ENCODE data around the gene LINC01488. TPM values are rescaled to one million over a fixed set of nuclear protein-coding genes. Genes with fewer than 3 reads are reported as not detected.

LINC01488 gene
- total RNA-seq, 3 donors from 2014 or later = not detected

- intact Hi-C loops (cut with DNase I; ENCODE audit: low total_unique reads) = no loop called here
- H3K4me3 ChIP-seq = no peak overlapping the region
- H3K4me1 ChIP-seq = peaks cover 5 to 11% of the 10 kb centered on the region in 2 donors
- H3K27me3 ChIP-seq = no peaks in the 10 kb centered on the region
- no peaks in the 10 kb centered on the region for H3K9me3 ChIP-seq
- H3K36me3 ChIP-seq = no peaks in the 10 kb centered on the region
- DNase-seq (ENCODE audit: low spot score in 2 of 2) = no peak
- TF ChIP-seq CTCF (IDR thresholded peaks at IDR 0.05) (no peak), POLR2AphosphoS5 (IDR thresholded peaks at IDR 0.05) (no peak), POLR2A (IDR thresholded peaks at IDR 0.05) (no peak)
- H3K27ac ChIP-seq = peak overlapping the region; percentile 38 to 57
These were observed 5.9 kb downstream of the LINC01488 start for GRCh38 chr11:69487391-69487790.

- H3K9me3 ChIP-seq = no peaks in the 10 kb centered on the region
- H3K4me1 ChIP-seq = peaks cover 5 to 11% of the 10 kb centered on the region in 2 donors
- intact Hi-C loops (cut with DNase I; ENCODE audit: low total_unique reads) = no loop called here
- no peak overlapping the region for H3K4me3 ChIP-seq
- no peak overlapping the region for H3K27ac ChIP-seq
- TF ChIP-seq CTCF (IDR thresholded peaks at IDR 0.05) (no peak), POLR2AphosphoS5 (IDR thresholded peaks at IDR 0.05) (no peak), POLR2A (IDR thresholded peaks at IDR 0.05) (no peak)
- H3K36me3 ChIP-seq = no peaks in the 10 kb centered on the region
- H3K27me3 ChIP-seq = no peaks in the 10 kb centered on the region
- DNase-seq (ENCODE audit: low spot score in 2 of 2) = no peak
These were observed 6.5 kb downstream of the LINC01488 start for GRCh38 chr11:69487849-69488542.

- H3K27ac ChIP-seq = no peak overlapping the region
- H3K36me3 ChIP-seq = no peaks in the 10 kb centered on the region
- TF ChIP-seq POLR2AphosphoS5 (IDR thresholded peaks at IDR 0.05) = no peak
- TF ChIP-seq CTCF (IDR thresholded peaks at IDR 0.05) = no peak
- no peak for TF ChIP-seq POLR2A (IDR thresholded peaks at IDR 0.05)
- H3K27me3 ChIP-seq = no peaks in the 10 kb centered on the region
- H3K9me3 ChIP-seq = no peaks in the 10 kb centered on the region
- H3K4me3 ChIP-seq = no peak overlapping the region
- peaks cover 5 to 11% of the 10 kb centered on the region in 2 donors for H3K4me1 ChIP-seq
- no peak for DNase-seq (ENCODE audit: low spot score in 2 of 2)
- intact Hi-C loops (cut with DNase I; ENCODE audit: low total_unique reads) = no loop called here
These were observed 7.1 kb downstream of the LINC01488 start for GRCh38 chr11:69488543-69488940.

GRCh38 chr11:69489031-69489745, 7.7 kb downstream of the LINC01488 start:
- H3K27ac ChIP-seq = peak overlapping the region in 1 of 2 donors; percentile 0
- DNase-seq (ENCODE audit: low spot score in 2 of 2) = no peak
- H3K36me3 ChIP-seq = no peaks in the 10 kb centered on the region
- no peaks in the 10 kb centered on the region for H3K27me3 ChIP-seq
- TF ChIP-seq POLR2A (IDR thresholded peaks at IDR 0.05) = no peak
- TF ChIP-seq POLR2AphosphoS5 (IDR thresholded peaks at IDR 0.05) = no peak
- no peak for TF ChIP-seq CTCF (IDR thresholded peaks at IDR 0.05)
- H3K4me1 ChIP-seq = peaks cover 5 to 11% of the 10 kb centered on the region in 2 donors
- H3K4me3 ChIP-seq = no peak overlapping the region
- intact Hi-C loops (cut with DNase I; ENCODE audit: low total_unique reads) = no loop called here
- no peaks in the 10 kb centered on the region for H3K9me3 ChIP-seq

- DNase-seq (ENCODE audit: low spot score in 2 of 2) = no peak
- Histone ChIP-seq H3K36me3 (no peaks in the 10 kb centered on the region), H3K4me1 (peaks cover 5 to 11% of the 10 kb centered on the region in 2 donors), H3K27ac (no peak overlapping the region), H3K9me3 (no peaks in the 10 kb centered on the region), H3K4me3 (no peak overlapping the region), H3K27me3 (no peaks in the 10 kb centered on the region)
- intact Hi-C loops (cut with DNase I; ENCODE audit: low total_unique reads) = no loop called here
- TF ChIP-seq POLR2A (IDR thresholded peaks at IDR 0.05) = no peak
- TF ChIP-seq POLR2AphosphoS5 (IDR thresholded peaks at IDR 0.05) = no peak
- TF ChIP-seq CTCF (IDR thresholded peaks at IDR 0.05) = no peak
These were observed 8.4 kb downstream of the LINC01488 start for GRCh38 chr11:69489746-69490365.

Measured in breast epithelium (tissue), 4 donors.